ENCODE results near the gene STON1.
"Not testable (repeated sequence)": the region's sequence is repeated elsewhere in the genome, so short reads cannot be mapped to it uniquely, and the experiment has no call there.

STON1 gene

GRCh38 chr2:48541666-48542389, 11.9 kb downstream of the STON1 start:
- no peak overlapping the region for H3K4me3 Mint-ChIP-seq
- H3K36me3 Mint-ChIP-seq: no peaks in the 10 kb centered on the region
- no peak overlapping the region for H3K27ac Mint-ChIP-seq
- no peaks in the 10 kb centered on the region for H3K27me3 Mint-ChIP-seq
- CTCF ChIA-PET: no interaction called here
- H3K9me3 Mint-ChIP-seq: no peaks in the 10 kb centered on the region
- DNase-seq: no peak
- H3K4me1 Mint-ChIP-seq: no peaks in the 10 kb centered on the region

- CTCF ChIA-PET: no interaction called here
- Mint-ChIP-seq H3K27ac (no peak overlapping the region), H3K36me3 (no peaks in the 10 kb centered on the region)
Observed at GRCh38 chr2:48543895-48544294, 13.9 kb downstream of the STON1 start.

GRCh38 chr2:48545244-48545643, 15.3 kb downstream of the STON1 start:
- Mint-ChIP-seq H3K9me3 (no peaks in the 10 kb centered on the region), H3K36me3 (no peaks in the 10 kb centered on the region), H3K27ac (no peak overlapping the region), H3K4me3 (no peak overlapping the region), H3K27me3 (no peaks in the 10 kb centered on the region), H3K4me1 (no peaks in the 10 kb centered on the region)
- CTCF ChIA-PET: no interaction called here
- no peak for DNase-seq

More at GRCh38 chr2:48543895-48544294, 13.9 kb downstream of the STON1 start:
- H3K27me3 Mint-ChIP-seq: no peaks in the 10 kb centered on the region
- no peaks in the 10 kb centered on the region for H3K4me1 Mint-ChIP-seq
- no peaks in the 10 kb centered on the region for H3K9me3 Mint-ChIP-seq
- DNase-seq: no peak
- no peak overlapping the region for H3K4me3 Mint-ChIP-seq

- no peak overlapping the region for H3K4me3 Mint-ChIP-seq
- H3K4me1 Mint-ChIP-seq: no peaks in the 10 kb centered on the region
- DNase-seq: no peak
- H3K9me3 Mint-ChIP-seq: no peaks in the 10 kb centered on the region
- CTCF ChIA-PET: no interaction called here
- no peak overlapping the region for H3K27ac Mint-ChIP-seq
- H3K36me3 Mint-ChIP-seq: no peaks in the 10 kb centered on the region
- no peaks in the 10 kb centered on the region for H3K27me3 Mint-ChIP-seq
Observed at GRCh38 chr2:48548840-48549239, 18.9 kb downstream of the STON1 start.

- Mint-ChIP-seq H3K4me1 (no peaks in the 10 kb centered on the region), H3K9me3 (no peaks in the 10 kb centered on the region), H3K36me3 (no peaks in the 10 kb centered on the region), H3K27ac (no peak overlapping the region), H3K4me3 (no peak overlapping the region), H3K27me3 (no peaks in the 10 kb centered on the region)
- DNase-seq: no peak
- CTCF ChIA-PET: no interaction called here
Observed at GRCh38 chr2:48549972-48550371, 20.0 kb downstream of the STON1 start.

- no peak for DNase-seq
- CTCF ChIA-PET: no interaction called here
- no peaks in the 10 kb centered on the region for H3K36me3 Mint-ChIP-seq
- H3K4me3 Mint-ChIP-seq: no peak overlapping the region
- no peaks in the 10 kb centered on the region for H3K27me3 Mint-ChIP-seq
- H3K27ac Mint-ChIP-seq: no peak overlapping the region
- no peaks in the 10 kb centered on the region for H3K9me3 Mint-ChIP-seq
- no peaks in the 10 kb centered on the region for H3K4me1 Mint-ChIP-seq
Observed at GRCh38 chr2:48551548-48551947, 21.6 kb downstream of the STON1 start.

GRCh38 chr2:48555071-48555470, 25.1 kb downstream of the STON1 start:
- H3K36me3 Mint-ChIP-seq, H3K27ac Mint-ChIP-seq, H3K27me3 Mint-ChIP-seq, DNase-seq, H3K4me3 Mint-ChIP-seq, H3K4me1 Mint-ChIP-seq, H3K9me3 Mint-ChIP-seq, CTCF ChIA-PET: not testable (repeated sequence)

GRCh38 chr2:48558456-48558855, 28.5 kb downstream of the STON1 start:
- Mint-ChIP-seq H3K27me3 (peaks cover 11% of the 10 kb centered on the region), H3K27ac (no peak overlapping the region), H3K9me3 (no peaks in the 10 kb centered on the region), H3K4me1 (no peaks in the 10 kb centered on the region), H3K36me3 (no peaks in the 10 kb centered on the region), H3K4me3 (no peak overlapping the region)
- DNase-seq: no peak
- CTCF ChIA-PET: no interaction called here

- no peaks in the 10 kb centered on the region for H3K4me1 Mint-ChIP-seq
- CTCF ChIA-PET: no interaction called here
- no peaks in the 10 kb centered on the region for H3K36me3 Mint-ChIP-seq
- DNase-seq: no peak
- H3K27ac Mint-ChIP-seq: no peak overlapping the region
- peaks cover 12% of the 10 kb centered on the region for H3K27me3 Mint-ChIP-seq
- H3K4me3 Mint-ChIP-seq: no peak overlapping the region
- no peaks in the 10 kb centered on the region for H3K9me3 Mint-ChIP-seq
Observed at GRCh38 chr2:48560546-48561209, 30.7 kb downstream of the STON1 start.

- DNase-seq: no peak
- no peaks in the 10 kb centered on the region for H3K4me1 Mint-ChIP-seq
- H3K27ac Mint-ChIP-seq: no peak overlapping the region
- CTCF ChIA-PET: no interaction called here
- no peaks in the 10 kb centered on the region for H3K36me3 Mint-ChIP-seq
- H3K4me3 Mint-ChIP-seq: no peak overlapping the region
- H3K27me3 Mint-ChIP-seq: peaks cover 12% of the 10 kb centered on the region
- H3K9me3 Mint-ChIP-seq: no peaks in the 10 kb centered on the region
Observed at GRCh38 chr2:48562281-48562680, 32.3 kb downstream of the STON1 start.

- H3K36me3 Mint-ChIP-seq: no peaks in the 10 kb centered on the region
- peaks cover 8% of the 10 kb centered on the region for H3K27me3 Mint-ChIP-seq
- DNase-seq: no peak
- CTCF ChIA-PET: no interaction called here
- no peak overlapping the region for H3K4me3 Mint-ChIP-seq
- H3K9me3 Mint-ChIP-seq: no peaks in the 10 kb centered on the region
- H3K4me1 Mint-ChIP-seq: no peaks in the 10 kb centered on the region
- H3K27ac Mint-ChIP-seq: no peak overlapping the region
Observed at GRCh38 chr2:48566592-48567310, 36.8 kb downstream of the STON1 start.

GRCh38 chr2:48567671-48568070, 37.7 kb downstream of the STON1 start:
- no peak for DNase-seq
- no peak overlapping the region for H3K4me3 Mint-ChIP-seq
- CTCF ChIA-PET: no interaction called here

GRCh38 chr2:48568547-48568946, 38.6 kb downstream of the STON1 start:
- peaks cover under 1% of the 10 kb centered on the region for H3K27me3 Mint-ChIP-seq
- H3K4me3 Mint-ChIP-seq: no peak overlapping the region
- H3K4me1 Mint-ChIP-seq: no peaks in the 10 kb centered on the region
- H3K27ac Mint-ChIP-seq: no peak overlapping the region
- CTCF ChIA-PET: interaction anchor here (0.8 kb wide), 1 partner anchor 22 kb away, joined by 5 read pairs; no protein-coding TSS in a partner anchor
- DNase-seq: no peak
- no peaks in the 10 kb centered on the region for H3K36me3 Mint-ChIP-seq
- H3K9me3 Mint-ChIP-seq: no peaks in the 10 kb centered on the region

More at GRCh38 chr2:48567671-48568070, 37.7 kb downstream of the STON1 start:
- Mint-ChIP-seq H3K36me3 (no peaks in the 10 kb centered on the region), H3K27me3 (peaks cover 8% of the 10 kb centered on the region), H3K27ac (no peak overlapping the region), H3K9me3 (no peaks in the 10 kb centered on the region), H3K4me1 (no peaks in the 10 kb centered on the region)

GRCh38 chr2:48569433-48569832, 39.5 kb downstream of the STON1 start:
- Mint-ChIP-seq H3K27ac (no peak overlapping the region), H3K4me3 (no peak overlapping the region), H3K36me3 (no peaks in the 10 kb centered on the region), H3K9me3 (no peaks in the 10 kb centered on the region), H3K4me1 (peaks cover under 1% of the 10 kb centered on the region), H3K27me3 (no peaks in the 10 kb centered on the region)
- CTCF ChIA-PET: interaction anchor here (1.0 kb wide), 1 partner anchor 19 kb away, joined by 3 read pairs; no protein-coding TSS in a partner anchor
- DNase-seq: no peak

- Mint-ChIP-seq H3K27me3 (no peaks in the 10 kb centered on the region), H3K27ac (no peak overlapping the region), H3K4me1 (peaks cover 7% of the 10 kb centered on the region), H3K4me3 (no peak overlapping the region), H3K36me3 (no peaks in the 10 kb centered on the region), H3K9me3 (no peaks in the 10 kb centered on the region)
- DNase-seq: no peak
- CTCF ChIA-PET: no interaction called here
Observed at GRCh38 chr2:48572816-48573215, 42.9 kb downstream of the STON1 start.
